Parathyroid adenoma (tissue), 2 donors: Measurements from ENCODE around the gene FBXO42.
"Not testable (repeated sequence)": the region's sequence is repeated elsewhere in the genome, so short reads cannot be mapped to it uniquely, and the experiment has no call there.

Source experiments
- H2AFZ ChIP-seq: fragments of 300-600 bp; sonication (generic); one replicate; pipeline ENCODE4 v1.7.0; 2017; ENCODE audit warnings: antibody characterized with exemption, mild to moderate bottlenecking
- H3K27ac ChIP-seq: fragments of 300-600 bp; sonication (generic); one replicate; pipeline ENCODE4 v1.7.0; 2017
- H3K27me3 ChIP-seq: fragments of 300-600 bp; sonication (generic); one replicate; pipeline ENCODE4 v1.7.0; 2017; ENCODE audit warnings: low read length; ENCODE audit not compliant: control insufficient read depth, insufficient read depth
- H3K36me3 ChIP-seq: fragments of 300-600 bp; sonication (generic); one replicate; pipeline ENCODE4 v1.7.0; 2017; ENCODE audit warnings: low read length; ENCODE audit not compliant: control insufficient read depth, insufficient read depth
- H3K4me1 ChIP-seq: fragments of 300-600 bp; sonication (generic); one replicate; pipeline ENCODE4 v1.7.0; 2017; ENCODE audit warnings: control low read depth
- H3K4me2 ChIP-seq: fragments of 300-600 bp; sonication (generic); one replicate; pipeline ENCODE4 v1.7.0; 2017; ENCODE audit warnings: low read length
- H3K4me3 ChIP-seq: fragments of 300-600 bp; sonication (generic); one replicate; pipeline ENCODE4 v1.7.0; 2017; ENCODE audit warnings: low read depth, low read length
- H3K79me2 ChIP-seq: fragments of 300-600 bp; sonication (generic); one replicate; pipeline ENCODE4 v1.7.0; 2017; ENCODE audit warnings: control low read depth
- H3K9ac ChIP-seq: fragments of 300-600 bp; sonication (generic); one replicate; pipeline ENCODE4 v1.7.0; 2017; ENCODE audit warnings: mild to moderate bottlenecking
- H3K9me3 ChIP-seq: fragments of 300-600 bp; sonication (generic); one replicate; pipeline ENCODE4 v1.7.0; 2017; ENCODE audit warnings: low read length; ENCODE audit not compliant: control insufficient read depth
- CTCF ChIP-seq: fragments of 300-600 bp; sonication (generic); IDR thresholded peaks from one replicate; pipeline ENCODE4 v1.7.0; 2017; ENCODE audit warnings: antibody characterized with exemption, mild to moderate bottlenecking
- donor health status: primary hyperparathyroidism.

FBXO42 gene

GRCh38 chr1:16215882-16216753 lies 136.2 kb downstream of the FBXO42 start:
- no peak overlapping the region for H3K9ac ChIP-seq
- H3K4me1 ChIP-seq = peaks cover 3% of the 10 kb centered on the region
- H3K27ac ChIP-seq = no peak overlapping the region
- H3K36me3 ChIP-seq = no peaks in the 10 kb centered on the region
- peak overlapping the region; percentile 70 for H2AFZ ChIP-seq
- TF ChIP-seq CTCF = no peak
- no peaks in the 10 kb centered on the region for H3K79me2 ChIP-seq
- peak overlapping the region; percentile 72 for H3K4me2 ChIP-seq
- H3K27me3 ChIP-seq = no peaks in the 10 kb centered on the region
- H3K9me3 ChIP-seq = no peaks in the 10 kb centered on the region
- H3K4me3 ChIP-seq = peak overlapping the region; percentile 68

DNA sequence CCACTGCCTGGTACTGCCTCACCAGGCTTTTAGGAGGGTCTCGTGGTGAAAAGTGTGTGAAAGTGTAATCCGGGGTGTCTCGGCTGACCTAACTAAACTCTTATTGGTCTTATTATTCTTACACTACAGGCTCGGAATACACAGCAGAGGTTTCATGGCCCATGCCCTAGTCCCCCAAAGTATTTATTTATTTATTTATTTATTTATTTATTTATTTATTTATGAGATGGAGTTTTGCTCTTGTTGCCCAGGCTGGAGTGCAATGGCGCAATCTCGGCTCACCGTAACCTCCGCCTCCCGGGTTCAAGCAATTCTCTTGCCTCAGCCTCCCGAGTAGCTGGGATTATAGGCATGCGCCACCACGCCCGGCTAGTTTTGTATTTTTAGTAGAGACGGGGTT lies 137.0 kb downstream of the FBXO42 start:
- H3K27ac ChIP-seq, H3K36me3 ChIP-seq, H3K4me1 ChIP-seq, H3K9ac ChIP-seq, H3K79me2 ChIP-seq, H3K27me3 ChIP-seq, H3K4me3 ChIP-seq, H3K9me3 ChIP-seq, H3K4me2 ChIP-seq, H2AFZ ChIP-seq: not testable (repeated sequence)

DNA sequence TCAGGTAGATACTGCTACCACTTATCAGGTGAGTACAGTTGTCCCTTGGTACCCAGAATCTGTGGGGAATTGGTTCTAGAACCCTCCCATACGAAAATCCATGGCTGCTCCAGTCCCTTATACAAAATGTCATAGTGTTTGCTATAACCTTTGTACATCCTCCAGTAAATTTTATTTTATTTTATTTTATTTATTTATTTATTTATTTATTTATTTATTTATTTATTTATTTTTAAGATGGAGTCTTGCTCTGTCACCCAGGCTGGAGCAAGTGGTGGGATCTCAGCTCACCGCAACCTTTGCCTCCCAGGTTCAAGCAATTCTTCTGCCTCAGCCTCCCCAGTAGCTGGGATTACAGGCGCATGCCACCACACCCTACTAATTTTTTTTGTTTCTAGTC lies 138.7 kb downstream of the FBXO42 start:
- not testable (repeated sequence) for H3K9ac ChIP-seq, H2AFZ ChIP-seq, H3K79me2 ChIP-seq, H3K27ac ChIP-seq, H3K9me3 ChIP-seq, H3K4me1 ChIP-seq, H3K27me3 ChIP-seq, H3K4me3 ChIP-seq, H3K4me2 ChIP-seq, H3K36me3 ChIP-seq

DNA sequence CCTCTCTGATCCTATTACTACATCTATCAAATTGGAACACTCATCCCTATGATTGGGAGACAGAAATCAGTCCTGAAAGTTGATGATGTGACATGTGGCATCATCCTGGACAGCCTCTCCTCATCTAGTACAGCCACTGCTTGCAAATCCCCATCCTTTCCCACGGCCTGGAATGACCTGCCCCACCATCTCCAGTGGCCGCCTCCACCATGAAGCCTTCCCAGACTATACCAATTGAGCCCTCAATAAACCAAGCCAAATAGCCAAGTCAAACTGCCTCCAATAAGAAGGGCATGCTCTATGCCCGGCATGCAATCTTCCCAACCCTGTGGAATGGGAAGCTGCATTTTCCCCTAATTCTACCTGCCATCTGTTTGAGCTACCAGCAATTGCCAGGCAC lies 139.3 kb downstream of the FBXO42 start:
- Histone ChIP-seq H3K9me3 (no peaks in the 10 kb centered on the region), H3K36me3 (no peaks in the 10 kb centered on the region), H3K4me1 (peaks cover 3% of the 10 kb centered on the region), H3K27ac (peak overlapping the region; percentile 4), H3K9ac (no peak overlapping the region), H3K27me3 (no peaks in the 10 kb centered on the region), H3K4me3 (no peak overlapping the region), H3K79me2 (no peaks in the 10 kb centered on the region), H3K4me2 (peak overlapping the region; percentile 75), H2AFZ (peak overlapping the region; percentile 60)
- no peak for TF ChIP-seq CTCF

GRCh38 chr1:16212251-16212961 lies 139.9 kb downstream of the FBXO42 start, which contains the start of gene ARHGEF19:
TSS of gene ARHGEF19 (minus strand) at chr1:16212652. CDS start at chr1:16209054, 3,598 bp downstream.
- no peak for TF ChIP-seq CTCF
- Histone ChIP-seq H3K4me3 (peak within 1 kb of the TSS; percentile 49), H3K4me1 (peaks cover 3% of the 10 kb centered on the region)

More at GRCh38 chr1:16212251-16212961, 139.9 kb downstream of the FBXO42 start, which contains the start of gene ARHGEF19:
- Histone ChIP-seq H3K27ac (peak within 1 kb of the TSS; percentile 44), H2AFZ (peak within 1 kb of the TSS; percentile 60), H3K9ac (no peak within 1 kb of the TSS), H3K4me2 (peak within 1 kb of the TSS; percentile 75), H3K79me2 (no peaks in the 10 kb centered on the region), H3K36me3 (no peaks in the 10 kb centered on the region), H3K9me3 (no peaks in the 10 kb centered on the region), H3K27me3 (no peaks in the 10 kb centered on the region)
